EL (cell line): ENCODE data around the gene DCAF5.

Experiments used
- DNase-seq: peaks from one replicate; pipeline ENCODE4 v3.0.0-alpha.2; 2016

Gene DCAF5

DNA sequence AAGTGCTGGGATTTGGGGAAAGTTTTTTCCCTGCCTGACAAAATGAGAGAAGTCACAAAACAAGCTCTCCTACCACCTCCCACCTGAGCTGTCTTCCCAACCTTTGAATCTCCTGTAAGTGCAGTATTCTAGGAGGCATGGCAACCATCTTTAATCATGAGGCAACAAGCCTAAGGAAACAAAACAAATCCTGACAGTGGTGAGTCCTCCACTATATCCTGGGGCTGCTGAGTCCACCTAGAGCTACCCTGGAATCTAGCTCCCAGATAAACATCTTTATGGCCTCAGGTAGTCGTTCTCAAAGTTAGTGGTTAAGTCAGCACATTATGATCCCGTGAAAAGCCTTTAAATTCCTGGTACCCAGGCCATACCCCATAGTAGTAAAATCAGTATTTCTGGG, 151.5 kb downstream of the DCAF5 start:
- DNase-seq, result no peak
